ENCODE data around the gene CEACAM18.

The CEACAM18 gene

GRCh38 chr19:51505904-51506303 lies 27.6 kb downstream of the CEACAM18 start:
- TF ChIP-seq CTCF (IDR thresholded peaks at IDR 0.05; ENCODE audit: insufficient read depth, low read depth, low read length, missing control alignments) = no peak
- H3K4me3 ChIP-seq (ENCODE audit: low read depth, low read length) = no peak overlapping the region
- DNase-seq (ENCODE audit: low read depth) = no peak

GRCh38 chr19:51507192-51507591 lies 28.9 kb downstream of the CEACAM18 start:
- H3K4me3 ChIP-seq (ENCODE audit: low read depth, low read length) = no peak overlapping the region
- TF ChIP-seq CTCF (IDR thresholded peaks at IDR 0.05; ENCODE audit: insufficient read depth, low read depth, low read length, missing control alignments) = no peak
- no peak for DNase-seq (ENCODE audit: low read depth)

- no peak for TF ChIP-seq CTCF (IDR thresholded peaks at IDR 0.05; ENCODE audit: insufficient read depth, low read depth, low read length, missing control alignments)
- DNase-seq (ENCODE audit: low read depth) = no peak
- H3K4me3 ChIP-seq (ENCODE audit: low read depth, low read length) = no peak overlapping the region
These were observed 29.3 kb downstream of the CEACAM18 start for GRCh38 chr19:51507640-51508058.

- TF ChIP-seq CTCF (IDR thresholded peaks at IDR 0.05; ENCODE audit: insufficient read depth, low read depth, low read length, missing control alignments) = no peak
These were observed 29.9 kb downstream of the CEACAM18 start for GRCh38 chr19:51508059-51508733.

GRCh38 chr19:51509823-51510660 lies 31.7 kb downstream of the CEACAM18 start:
- H3K4me3 ChIP-seq (ENCODE audit: low read depth, low read length) = no peak overlapping the region
- DNase-seq (ENCODE audit: low read depth) = no peak
- TF ChIP-seq CTCF (IDR thresholded peaks at IDR 0.05; ENCODE audit: insufficient read depth, low read depth, low read length, missing control alignments) = no peak

More at GRCh38 chr19:51508059-51508733, 29.9 kb downstream of the CEACAM18 start:
- no peak for DNase-seq (ENCODE audit: low read depth)
- H3K4me3 ChIP-seq (ENCODE audit: low read depth, low read length) = no peak overlapping the region

GRCh38 chr19:51511353-51511752 lies 33.0 kb downstream of the CEACAM18 start:
- DNase-seq (ENCODE audit: low read depth) = peak; percentile 28
- no peak overlapping the region for H3K4me3 ChIP-seq (ENCODE audit: low read depth, low read length)
- TF ChIP-seq CTCF (IDR thresholded peaks at IDR 0.05; ENCODE audit: insufficient read depth, low read depth, low read length, missing control alignments) = peak; percentile 51
